Kidney (tissue), 14 donors: Measurements from ENCODE around the gene PPP4R1. TPM values are rescaled to one million over a fixed set of nuclear protein-coding genes. Genes with fewer than 3 reads are reported as not detected.

Experiments
- DNase-seq, 5 donors: peaks; one replicate each; pipeline ENCODE4 v3.0.0-alpha.2; 2013 to 2020
- FAIRE-seq: peaks from 2 replicates; lab custom pipeline; 2012; peaks lifted over from hg19 to GRCh38; lab: Jason Lieb, UNC
- H3K27ac ChIP-seq, 2 donors: one replicate each; pipeline ENCODE4 v1.7.0; 2013; ENCODE audit warnings: low read depth in 2 of 2, low read length in 2 of 2, inconsistent platforms in 1 of 2
- H3K27me3 ChIP-seq: one replicate; pipeline ENCODE4 v1.7.1; 2013; ENCODE audit warnings: low read length, inconsistent platforms; ENCODE audit not compliant: control insufficient read depth, insufficient read depth
- H3K36me3 ChIP-seq, 3 donors: one replicate each; pipeline versions ENCODE4 v1.7.0 to v1.7.1; 2013; ENCODE audit warnings: low read length in 3 of 3, control low read depth in 1 of 3, inconsistent platforms in 1 of 3; ENCODE audit not compliant: insufficient read depth in 3 of 3, control insufficient read depth in 2 of 3
- H3K4me1 ChIP-seq, 3 donors: one replicate each; pipeline versions ENCODE4 v1.7.0 to v1.7.1; 2013; ENCODE audit warnings: low read length in 3 of 3, inconsistent platforms in 1 of 3, low read depth in 1 of 3; ENCODE audit not compliant: control insufficient read depth in 2 of 3, insufficient read depth in 2 of 3
- H3K4me3 ChIP-seq, 3 donors: one replicate each; pipeline versions ENCODE4 v1.7.0 to v1.8.1; 2013; ENCODE audit warnings: low read length in 3 of 3, control low read depth in 1 of 3, inconsistent platforms in 1 of 3
- H3K9ac ChIP-seq, 3 donors: one replicate each; pipeline versions ENCODE4 v1.7.0 to v1.7.1; 2013; ENCODE audit warnings: low read length in 3 of 3, control low read depth in 1 of 3, inconsistent platforms in 1 of 3
- H3K9me3 ChIP-seq, 3 donors: one replicate each; pipeline versions ENCODE4 v1.7.0 to v1.7.1; 2013; ENCODE audit warnings: low read length in 3 of 3, control low read depth in 1 of 3, inconsistent platforms in 1 of 3; ENCODE audit not compliant: control insufficient read depth in 2 of 3, insufficient read depth in 1 of 3
- intact Hi-C: fragments of 100-400 bp; cut with DNase I; formaldehyde crosslinking; loops from one replicate; pipeline ENCODE4 v1.11.1; 2022
- polyA plus RNA-seq: library from polyadenylated mRNA; stranded (reverse); fragments of 350-450 nt; fragmentation: Illumina TruSeq; extraction: RNeasy Lipid Tissue Mini Kit (QIAGEN cat#74804); gene quantifications from one replicate; pipeline ENCODE4 v1.2.3, GENCODE V29; 2014; ENCODE audit warnings: low read depth, low replicate concordance; ENCODE audit not compliant: insufficient read depth
- total RNA-seq: library from RNA; stranded (reverse); fragmentation: NEBNext Ultra II Directional; extraction: Animal tissue kit (Norgen Biotek cat#: 25700); gene quantifications from one replicate; pipeline ENCODE4 v1.2.1, GENCODE V29; 2021
- TF ChIP-seq, protein P1 (sequence below): IDR thresholded peaks from 3 replicates; pipeline ENCODE4 v1.5.1; 2012; ENCODE audit warnings: mild to moderate bottlenecking, moderate library complexity, borderline replicate concordance; ENCODE audit not compliant: insufficient read depth; ENCODE audit errors: extremely low read depth
- donor health status: control.
- donor health status: control.
- donor health status: control.
- donor health status: control.
- donor health status: control.
- donor health status: DM: yes; HTN: yes; CAD: no.
- donor health status: Normal renal cell carcinoma (clear cell type).

Gene PPP4R1
- total and polyA plus RNA-seq, 2 donors from 2014 or later: 23.9 to 122 TPM

DNA sequence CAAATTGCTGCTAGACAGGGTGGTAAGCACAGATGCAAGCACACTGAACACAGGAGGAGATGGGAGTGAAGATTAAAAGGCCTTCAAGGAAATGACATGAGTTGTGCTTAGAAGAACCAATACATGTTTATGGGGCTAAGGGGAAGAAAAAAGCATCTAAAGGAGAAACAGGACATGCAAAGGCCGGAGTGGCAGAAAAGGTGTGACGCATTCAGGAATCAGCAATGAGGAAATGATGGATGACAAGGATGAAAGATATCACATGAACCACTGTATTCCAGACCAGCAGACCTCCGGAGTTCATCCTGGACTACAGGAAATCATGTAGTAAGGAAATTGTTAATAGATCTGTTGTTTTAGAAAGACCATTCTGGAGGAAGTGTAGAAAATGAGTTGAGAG, 42.8 kb downstream of the PPP4R1 start:
- Histone ChIP-seq H3K4me3 (no peak overlapping the region), H3K4me1 (no peaks in the 10 kb centered on the region), H3K36me3 (peaks cover 0 to 6% (median 4%) of the 10 kb centered on the region in 3 donors), H3K9ac (no peak overlapping the region), H3K9me3 (no peaks in the 10 kb centered on the region), H3K27ac (no peak overlapping the region), H3K27me3 (no peaks in the 10 kb centered on the region)
- intact Hi-C loops: no loop called here
- DNase-seq (no peak), FAIRE-seq (no peak)
- TF ChIP-seq, protein P1, sequence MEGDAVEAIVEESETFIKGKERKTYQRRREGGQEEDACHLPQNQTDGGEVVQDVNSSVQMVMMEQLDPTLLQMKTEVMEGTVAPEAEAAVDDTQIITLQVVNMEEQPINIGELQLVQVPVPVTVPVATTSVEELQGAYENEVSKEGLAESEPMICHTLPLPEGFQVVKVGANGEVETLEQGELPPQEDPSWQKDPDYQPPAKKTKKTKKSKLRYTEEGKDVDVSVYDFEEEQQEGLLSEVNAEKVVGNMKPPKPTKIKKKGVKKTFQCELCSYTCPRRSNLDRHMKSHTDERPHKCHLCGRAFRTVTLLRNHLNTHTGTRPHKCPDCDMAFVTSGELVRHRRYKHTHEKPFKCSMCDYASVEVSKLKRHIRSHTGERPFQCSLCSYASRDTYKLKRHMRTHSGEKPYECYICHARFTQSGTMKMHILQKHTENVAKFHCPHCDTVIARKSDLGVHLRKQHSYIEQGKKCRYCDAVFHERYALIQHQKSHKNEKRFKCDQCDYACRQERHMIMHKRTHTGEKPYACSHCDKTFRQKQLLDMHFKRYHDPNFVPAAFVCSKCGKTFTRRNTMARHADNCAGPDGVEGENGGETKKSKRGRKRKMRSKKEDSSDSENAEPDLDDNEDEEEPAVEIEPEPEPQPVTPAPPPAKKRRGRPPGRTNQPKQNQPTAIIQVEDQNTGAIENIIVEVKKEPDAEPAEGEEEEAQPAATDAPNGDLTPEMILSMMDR: no peak

GRCh38 chr18:9570255-9570654, 44.1 kb downstream of the PPP4R1 start:
- H3K27ac ChIP-seq: peak overlapping the region in 1 of 2 donors; percentile 35
- intact Hi-C loops: no loop called here
- peaks cover 0 to 6% (median 4%) of the 10 kb centered on the region in 3 donors for H3K36me3 ChIP-seq

DNA sequence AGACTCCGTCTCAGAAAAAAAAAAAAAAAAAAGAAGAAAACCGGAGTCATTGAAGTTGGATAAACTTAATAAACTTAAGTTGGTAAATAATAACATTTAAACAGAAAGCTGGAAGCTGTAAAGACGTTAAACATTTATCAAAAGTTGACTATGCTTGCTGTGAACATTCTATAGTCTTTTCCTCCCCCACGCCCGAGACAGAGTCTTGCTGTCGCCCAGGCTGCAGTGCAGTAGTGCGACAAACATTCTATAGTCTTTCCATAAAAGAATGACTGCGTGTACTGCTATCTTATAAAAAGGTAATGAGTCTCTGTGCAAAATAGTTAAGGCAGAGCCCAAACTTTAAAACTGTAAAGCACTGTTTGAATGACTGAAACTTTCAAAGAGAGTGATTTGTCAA, 45.2 kb downstream of the PPP4R1 start:
- Histone ChIP-seq H3K9me3 (no peaks in the 10 kb centered on the region), H3K4me3 (no peak overlapping the region), H3K36me3 (peaks cover 0 to 4% (median 4%) of the 10 kb centered on the region in 3 donors), H3K27ac (no peak overlapping the region), H3K4me1 (no peaks in the 10 kb centered on the region), H3K9ac (no peak overlapping the region), H3K27me3 (no peaks in the 10 kb centered on the region)
- peak in 1 of 5 donors; percentile 10 for DNase-seq
- TF ChIP-seq, protein P1: no peak
- intact Hi-C loops: no loop called here
- no peak for FAIRE-seq

More at GRCh38 chr18:9570255-9570654, 44.1 kb downstream of the PPP4R1 start:
- no peaks in the 10 kb centered on the region for H3K9me3 ChIP-seq
- DNase-seq (peak in 1 of 5 donors; percentile 10), FAIRE-seq (no peak)
- H3K4me1 ChIP-seq: no peaks in the 10 kb centered on the region
- H3K27me3 ChIP-seq: no peaks in the 10 kb centered on the region
- no peak overlapping the region for H3K9ac ChIP-seq
- H3K4me3 ChIP-seq: no peak overlapping the region
- TF ChIP-seq, protein P1: no peak

DNA sequence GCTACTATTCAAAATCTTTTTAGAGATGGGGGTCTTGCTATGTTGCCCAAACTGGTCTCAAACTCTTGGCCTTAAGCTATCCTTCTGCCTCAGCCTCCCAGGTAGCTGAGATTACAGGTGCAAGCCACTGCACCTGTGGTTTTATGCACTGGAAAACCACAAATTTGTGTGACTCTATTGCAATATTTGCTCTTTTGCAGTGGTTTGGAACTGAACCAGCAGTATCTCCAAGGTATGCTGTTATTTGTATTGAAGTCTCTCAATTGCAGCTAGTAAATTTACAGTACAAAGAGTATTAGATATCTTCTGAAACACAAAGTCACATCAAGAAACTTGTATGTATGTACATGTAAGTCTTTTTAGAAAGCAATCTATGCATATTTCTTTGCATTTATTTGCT, 46.2 kb downstream of the PPP4R1 start:
- peaks cover 0 to 5% (median 4%) of the 10 kb centered on the region in 3 donors for H3K36me3 ChIP-seq
- no peaks in the 10 kb centered on the region for H3K27me3 ChIP-seq
- TF ChIP-seq, protein P1: no peak
- no peaks in the 10 kb centered on the region for H3K9me3 ChIP-seq
- H3K9ac ChIP-seq: no peak overlapping the region
- intact Hi-C loops: no loop called here
- no peaks in the 10 kb centered on the region for H3K4me1 ChIP-seq
- DNase-seq (no peak), FAIRE-seq (no peak)
- no peak overlapping the region for H3K27ac ChIP-seq
- H3K4me3 ChIP-seq: no peak overlapping the region
